IPS DF 6.9 (cell line): ENCODE results near the gene ZBTB39.
"Not testable (repeated sequence)": the region's sequence is repeated elsewhere in the genome, so short reads cannot be mapped to it uniquely, and the experiment has no call there.

Experiments
- DNase-seq: peaks from one replicate; pipeline ENCODE4 v3.0.0-alpha.2; 2013; ENCODE audit warnings: low read depth, low spot score
- H3K27ac ChIP-seq: one replicate; pipeline ENCODE4 v1.5.1; 2013; ENCODE audit warnings: low read length, control low read depth
- H3K27me3 ChIP-seq: 2 replicates; pipeline ENCODE4 v1.6.1; 2013; ENCODE audit warnings: mild to moderate bottlenecking, low read length; ENCODE audit not compliant: control insufficient read depth, insufficient read depth
- H3K36me3 ChIP-seq: 2 replicates; pipeline ENCODE4 v1.6.1; 2013; ENCODE audit warnings: low read length; ENCODE audit not compliant: control insufficient read depth, insufficient read depth
- H3K4me1 ChIP-seq: 2 replicates; pipeline ENCODE4 v1.6.1; 2013; ENCODE audit warnings: low read length; ENCODE audit not compliant: control insufficient read depth, insufficient read depth
- H3K4me3 ChIP-seq: 2 replicates; pipeline ENCODE4 v1.5.1; 2013; ENCODE audit warnings: mild to moderate bottlenecking, low read length
- H3K9me3 ChIP-seq: 2 replicates; pipeline ENCODE4 v1.6.1; 2013; ENCODE audit warnings: low read length, inconsistent platforms; ENCODE audit not compliant: control insufficient read depth, insufficient read depth
- WGBS: extraction: QIAGEN DNeasy Blood & Tissue Kit; methylation state at CpG from one replicate; pipeline ENCODE4 v1.1.7; 2013; ENCODE audit warnings: mixed read lengths, missing lambda C conversion rate; ENCODE audit not compliant: insufficient read length, insufficient coverage; 5-methylcytosine and 5-hydroxymethylcytosine counted together

ZBTB39 gene

GRCh38 chr12:57005980-57006808 is at the start of gene ZBTB39:
TSS of gene ZBTB39 (minus strand) at chr12:57006546. CDS start at chr12:57004917, 1,629 bp downstream.
- H3K9me3 ChIP-seq, result no peaks in the 10 kb centered on the region
- no CpG with 5 or more reads among the region's 94 CpGs for WGBS
- H3K4me1 ChIP-seq, result no peaks in the 10 kb centered on the region
- no peaks in the 10 kb centered on the region for H3K27me3 ChIP-seq
- no peak for DNase-seq
- peak within 1 kb of the TSS; percentile 91 for H3K4me3 ChIP-seq
- H3K36me3 ChIP-seq, result peaks cover 18% of the 10 kb centered on the region
- no peak within 1 kb of the TSS for H3K27ac ChIP-seq

DNA sequence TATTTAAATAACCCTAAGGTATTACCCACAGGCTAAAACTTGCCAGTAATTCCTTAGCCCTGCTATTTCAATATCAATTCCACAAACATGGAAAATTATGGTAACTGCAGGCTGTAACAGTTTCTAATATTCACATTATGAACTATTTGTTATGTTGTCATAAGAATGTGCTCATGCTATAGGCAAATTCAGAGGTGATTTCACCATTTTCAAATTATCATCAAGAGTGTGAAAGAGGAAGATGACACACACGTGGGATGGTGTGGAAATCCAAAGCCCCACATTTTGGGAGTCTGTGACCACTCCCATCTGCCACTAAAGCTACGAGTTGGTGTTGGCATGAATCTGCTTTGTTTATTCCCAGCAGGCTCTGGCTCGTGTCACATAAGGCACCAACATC is 49.5 kb upstream of the ZBTB39 start:
- Histone ChIP-seq H3K27me3 (no peaks in the 10 kb centered on the region), H3K36me3 (peaks cover 26% of the 10 kb centered on the region; the same call in 1 of the 2 replicates), H3K9me3 (no peaks in the 10 kb centered on the region), H3K4me1 (no peaks in the 10 kb centered on the region), H3K4me3 (no peak overlapping the region), H3K27ac (no peak overlapping the region)
- no peak for DNase-seq
- no CpG with 5 or more reads among the region's 3 CpGs for WGBS

DNA sequence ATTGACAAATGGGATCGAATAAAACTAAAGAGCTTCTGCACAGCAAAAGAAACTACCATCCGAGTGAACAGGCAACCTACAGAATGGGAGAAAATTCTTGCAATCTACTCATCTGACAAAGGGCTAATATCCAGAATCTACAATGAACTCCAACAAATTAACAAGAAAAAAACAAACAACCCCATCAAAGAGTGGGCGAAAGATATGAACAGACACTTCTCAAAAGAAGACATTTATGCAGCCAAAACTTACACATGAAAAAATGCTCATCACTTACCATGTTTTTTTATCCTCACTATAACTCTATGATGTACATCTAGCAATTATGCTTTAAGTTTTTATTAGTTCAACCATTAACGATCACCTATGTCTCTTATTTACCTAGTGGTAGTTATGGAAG is 47.6 kb upstream of the ZBTB39 start:
- WGBS, result no CpG with 5 or more reads among the region's 4 CpGs
- H3K27me3 ChIP-seq, H3K4me1 ChIP-seq, H3K9me3 ChIP-seq, DNase-seq, H3K4me3 ChIP-seq, H3K27ac ChIP-seq: not testable (repeated sequence)
- H3K36me3 ChIP-seq, result peaks cover 14% of the 10 kb centered on the region; the same call in 1 of the 2 replicates

- H3K27me3 ChIP-seq, H3K36me3 ChIP-seq, H3K4me3 ChIP-seq, H3K27ac ChIP-seq, H3K9me3 ChIP-seq, H3K4me1 ChIP-seq, DNase-seq: not testable (repeated sequence)
- WGBS, result no CpG with 5 or more reads among the region's 4 CpGs
These were observed 46.8 kb upstream of the ZBTB39 start for GRCh38 chr12:57053146-57053545.

DNA sequence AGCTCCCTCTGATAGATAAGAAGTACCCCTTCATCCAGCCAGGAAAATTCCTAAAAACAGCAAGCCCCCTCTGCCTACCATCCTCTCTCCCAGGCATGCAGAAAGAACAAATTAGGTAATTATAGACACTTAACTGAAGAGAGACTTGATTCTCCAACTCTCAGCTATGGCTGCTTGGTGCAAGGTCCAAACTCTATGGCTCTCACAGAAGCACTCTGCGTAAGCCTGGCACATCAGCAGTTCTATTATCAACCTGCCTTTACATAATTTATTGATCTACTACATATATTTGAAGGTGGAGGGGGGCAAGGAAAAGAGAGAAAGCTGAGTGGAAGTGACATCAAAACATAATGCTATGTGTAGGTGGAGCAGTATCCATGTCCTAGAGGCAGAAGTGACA is 44.7 kb upstream of the ZBTB39 start:
- no peak overlapping the region for H3K27ac ChIP-seq
- peaks cover 2% of the 10 kb centered on the region; the same call in 1 of the 2 replicates for H3K36me3 ChIP-seq
- WGBS, result no CpG with 5 or more reads among the region's 1 CpG
- no peaks in the 10 kb centered on the region for H3K27me3 ChIP-seq
- peaks cover 1% of the 10 kb centered on the region; the same call in 1 of the 2 replicates for H3K4me1 ChIP-seq
- H3K4me3 ChIP-seq, result no peak overlapping the region
- DNase-seq, result no peak
- no peaks in the 10 kb centered on the region for H3K9me3 ChIP-seq

- no peaks in the 10 kb centered on the region for H3K36me3 ChIP-seq
- no peak for DNase-seq
- H3K27ac ChIP-seq, result no peak within 1 kb of the TSS
- no CpG with 5 or more reads among the region's 2 CpGs for WGBS
- H3K4me3 ChIP-seq, result no peak within 1 kb of the TSS
- H3K27me3 ChIP-seq, result no peaks in the 10 kb centered on the region
- H3K4me1 ChIP-seq, result peaks cover 1% of the 10 kb centered on the region; the same call in 1 of the 2 replicates
- no peaks in the 10 kb centered on the region for H3K9me3 ChIP-seq
These were observed 43.5 kb upstream of the ZBTB39 start, which contains the start of gene MYO1A for GRCh38 chr12:57049890-57050289. TSS of gene MYO1A (minus strand) at chr12:57050129. CDS start at chr12:57048323, 1,806 bp downstream.

GRCh38 chr12:57049119-57049446 is 42.7 kb upstream of the ZBTB39 start:
- H3K4me3 ChIP-seq, result no peak overlapping the region
- H3K27me3 ChIP-seq, result no peaks in the 10 kb centered on the region
- no CpG with 5 or more reads among the region's 4 CpGs for WGBS
- no peak overlapping the region for H3K27ac ChIP-seq
- no peak for DNase-seq
- no peaks in the 10 kb centered on the region for H3K9me3 ChIP-seq
- no peaks in the 10 kb centered on the region for H3K36me3 ChIP-seq
- peaks cover 1% of the 10 kb centered on the region; the same call in 1 of the 2 replicates for H3K4me1 ChIP-seq

DNA sequence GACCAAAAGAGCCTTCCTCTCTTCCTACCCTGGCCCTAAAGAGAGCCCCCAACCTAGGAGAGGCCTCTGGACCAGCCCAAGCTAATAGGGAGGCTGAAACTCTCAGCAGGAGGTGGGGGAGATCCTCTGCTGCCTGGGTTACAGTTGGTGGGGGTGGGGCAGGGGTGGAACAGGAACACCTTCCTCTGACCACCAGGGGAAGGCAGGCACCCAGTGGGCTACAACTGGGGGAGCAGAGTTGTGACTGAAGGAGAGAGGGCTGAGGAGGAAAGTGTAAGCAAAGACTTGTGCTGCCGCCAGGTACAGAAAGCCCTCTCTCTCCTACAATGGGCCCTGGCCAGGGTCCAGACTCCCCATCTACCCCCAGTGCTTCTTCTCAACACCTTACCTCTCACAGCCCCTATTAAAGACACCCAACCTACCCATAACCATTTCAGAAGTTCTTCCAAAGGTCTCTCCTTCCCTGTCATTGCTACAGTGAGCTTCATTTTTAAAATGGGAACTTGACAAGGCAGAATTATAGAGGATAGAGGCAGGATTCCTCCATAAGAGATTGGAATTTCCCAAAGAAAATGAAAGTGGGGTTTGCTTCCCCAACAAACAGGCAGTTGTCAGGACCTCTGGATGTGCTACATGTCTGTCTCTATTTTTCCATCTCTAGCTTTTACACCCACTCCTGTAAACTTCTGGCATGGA is 42.2 kb upstream of the ZBTB39 start:
- WGBS, result no CpG with 5 or more reads among the region's 1 CpG
- H3K4me3 ChIP-seq, result no peak overlapping the region
- no peak overlapping the region for H3K27ac ChIP-seq
- no peaks in the 10 kb centered on the region for H3K36me3 ChIP-seq
- no peak for DNase-seq
- H3K27me3 ChIP-seq, result no peaks in the 10 kb centered on the region
- H3K9me3 ChIP-seq, result no peaks in the 10 kb centered on the region
- H3K4me1 ChIP-seq, result peaks cover 1% of the 10 kb centered on the region; the same call in 1 of the 2 replicates

GRCh38 chr12:57047981-57048380 is 41.6 kb upstream of the ZBTB39 start:
- Histone ChIP-seq H3K4me1 (peaks cover 1% of the 10 kb centered on the region; the same call in 1 of the 2 replicates), H3K9me3 (no peaks in the 10 kb centered on the region), H3K4me3 (no peak overlapping the region), H3K27me3 (no peaks in the 10 kb centered on the region), H3K36me3 (no peaks in the 10 kb centered on the region), H3K27ac (no peak overlapping the region)
- no CpG with 5 or more reads among the region's 1 CpG for WGBS
- no peak for DNase-seq

DNA sequence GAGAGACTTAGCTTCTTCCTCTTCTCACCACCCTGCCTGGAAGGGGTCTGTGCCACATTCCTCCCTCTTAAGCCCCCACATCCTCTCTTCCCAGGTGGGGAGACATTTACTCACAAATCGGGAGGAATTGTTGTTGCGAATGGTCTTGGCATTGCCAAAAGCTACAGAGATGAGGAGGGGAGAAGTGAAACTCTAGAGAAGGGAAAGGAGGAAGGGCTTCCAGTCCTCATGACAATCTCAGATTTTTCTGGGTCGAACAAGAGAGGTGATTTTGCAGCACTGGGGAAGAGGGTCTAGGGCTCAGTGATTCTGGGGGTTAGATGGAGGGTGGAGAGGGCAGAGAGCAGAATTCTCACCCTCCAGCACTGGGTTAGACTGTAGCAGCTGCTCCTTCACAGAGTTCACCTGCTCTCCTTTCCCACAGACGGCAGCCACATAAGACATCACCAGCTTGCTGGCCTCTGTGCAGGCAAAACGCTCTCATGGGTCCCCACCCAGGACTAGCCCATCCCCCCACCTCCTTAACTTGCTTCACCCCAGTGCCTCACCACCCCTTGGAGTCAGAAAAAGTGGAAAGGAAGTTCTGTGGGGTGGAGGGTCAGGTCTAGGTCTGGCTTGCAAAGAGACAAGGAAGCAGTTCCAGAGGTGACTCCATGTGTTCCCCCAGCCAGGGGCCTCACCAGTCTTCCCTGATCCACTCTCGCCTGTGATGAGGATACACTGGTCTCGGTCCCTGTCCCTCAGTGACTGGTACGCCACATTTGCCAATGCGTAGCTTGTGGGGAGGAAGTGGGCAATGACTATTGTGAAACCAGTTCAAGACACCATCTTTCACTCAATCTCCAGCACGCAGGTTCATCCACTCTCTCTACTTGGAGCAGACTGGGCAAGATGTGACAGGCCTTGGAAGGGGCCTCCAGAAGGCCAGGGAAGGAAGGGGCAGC is 40.9 kb upstream of the ZBTB39 start:
- no peak for DNase-seq
- peaks cover 1% of the 10 kb centered on the region; the same call in 1 of the 2 replicates for H3K4me1 ChIP-seq
- H3K36me3 ChIP-seq, result no peaks in the 10 kb centered on the region
- H3K27ac ChIP-seq, result no peak overlapping the region
- no peak overlapping the region for H3K4me3 ChIP-seq
- H3K9me3 ChIP-seq, result no peaks in the 10 kb centered on the region
- H3K27me3 ChIP-seq, result no peaks in the 10 kb centered on the region
- WGBS, result no CpG with 5 or more reads among the region's 10 CpGs
